HepG2 (cell line): ENCODE results near the gene USP14. TPM values are rescaled to one million over a fixed set of nuclear protein-coding genes. Genes with fewer than 3 reads are reported as not detected.

ENCODE experiments used
- ATAC-seq: fragments of 200-7000 bp; cut with Tn5 transposase; 3 replicates; pipeline ENCODE4 v1.9.1; 2020; ENCODE audit warnings: mild to moderate bottlenecking, moderate library complexity
- BruUV-seq: library from RNA; stranded (reverse); fragments of 400-500 nt; replicated peaks from 2 replicates; lab custom pipeline; 2021; lab: Mats Ljungman, UMichigan
- CTCF ChIA-PET: fragments of 300-600 bp; formaldehyde crosslinking; extraction: SDS; loops from one replicate; lab custom pipeline; 2021; ENCODE audit warnings: low total read pairs, inconsistent platforms, low intra/inter-chr PET ratio; lab: Yijun Ruan, JAX
- POLR2A ChIA-PET: fragments of 350-600 bp; sonication (Branson Sonifier 250); formaldehyde crosslinking; loops from one replicate; lab custom pipeline; 2020; ENCODE audit warnings: antibody characterized with exemption, inconsistent platforms; lab: Yijun Ruan, JAX
- DNase-seq: peaks from one replicate; pipeline ENCODE4 v3.0.0-alpha.2; 2015; ENCODE audit warnings: low spot score
- FAIRE-seq: peaks from 3 replicates; lab custom pipeline; 2011; peaks lifted over from hg19 to GRCh38; lab: Jason Lieb, UNC
- H2AFZ ChIP-seq: one replicate; pipeline ENCODE4 v1.6.1; 2011; ENCODE audit warnings: low read length, inconsistent platforms
- H3K27ac ChIP-seq: fragments of 300-600 bp; 3 replicates; pipeline ENCODE4 v1.8.0; 2011; ENCODE audit warnings: mixed run types, mild to moderate bottlenecking, mixed read lengths, low read length, inconsistent platforms; ENCODE audit not compliant: insufficient read depth; ENCODE audit errors: extremely low read length
- H3K27me3 ChIP-seq, 2 experiments: fragments of 200-600 bp in 1 of 2; 2 replicates in 1 of 2; 3 replicates in 1 of 2; pipeline versions ENCODE4 v1.6.0 to v1.8.0; 2011; ENCODE audit warnings: low read length in 2 of 2, mild to moderate bottlenecking in 2 of 2, moderate library complexity in 2 of 2, inconsistent platforms in 1 of 2; ENCODE audit not compliant: insufficient read depth in 2 of 2, control insufficient read depth in 1 of 2
- H3K36me3 ChIP-seq, 2 experiments: fragments of 200-600 bp in 1 of 2; replicated peaks in 1 of 2; 2 replicates in 1 of 2; 3 replicates in 1 of 2; pipeline versions ENCODE4 v1.5.1 to v1.8.0; 2011; ENCODE audit warnings: low read length in 2 of 2, inconsistent platforms in 1 of 2; ENCODE audit not compliant: insufficient read depth in 2 of 2, control insufficient read depth in 1 of 2
- H3K4me1 ChIP-seq: 2 replicates; pipeline ENCODE4 v1.5.1; 2012; ENCODE audit warnings: low read length, inconsistent platforms; ENCODE audit not compliant: insufficient read depth
- H3K4me2 ChIP-seq: 2 replicates; pipeline ENCODE4 v1.6.0; 2011; ENCODE audit warnings: low read depth, low read length, inconsistent platforms
- H3K4me3 ChIP-seq, 3 experiments: fragments of 200-600 bp in 1 of 3; sonication (generic), shearing (Covaris generic) in 1 of 3; replicated peaks in 1 of 3; 2 replicates each; pipeline ENCODE4 v1.5.1; 2011 to 2016; ENCODE audit warnings: low read length in 3 of 3, inconsistent platforms in 2 of 3, low read depth in 2 of 3, mild to moderate bottlenecking in 2 of 3, control low read depth in 1 of 3, mixed read lengths in 1 of 3; ENCODE audit not compliant: insufficient read depth in 1 of 3
- H3K79me2 ChIP-seq: one replicate; pipeline ENCODE4 v1.6.1; 2011; ENCODE audit warnings: low read length, inconsistent platforms; ENCODE audit not compliant: insufficient read depth
- H3K9ac ChIP-seq: 2 replicates; pipeline ENCODE4 v1.6.0; 2011; ENCODE audit warnings: mild to moderate bottlenecking, low read depth, low read length, inconsistent platforms; ENCODE audit not compliant: insufficient read depth
- H3K9me3 ChIP-seq: 2 replicates; pipeline ENCODE4 v1.5.1; 2012; ENCODE audit warnings: mild to moderate bottlenecking, low read length
- H4K20me1 ChIP-seq: 2 replicates; pipeline ENCODE4 v1.6.0; 2011; ENCODE audit warnings: inconsistent platforms, mild to moderate bottlenecking, low read length, moderate library complexity; ENCODE audit not compliant: insufficient read depth
- ATF5 ChIP-seq: sonication (generic); formaldehyde crosslinking; IDR thresholded peaks from 2 replicates; pipeline ENCODE4 v1.4.0; 2020; ENCODE audit warnings: mild to moderate bottlenecking, low read depth, missing genetic modification reagents
- ATM ChIP-seq: fragments of 450-650 bp; IDR thresholded peaks from 2 replicates; pipeline ENCODE4 v1.7.1; 2017; ENCODE audit warnings: mild to moderate bottlenecking, borderline replicate concordance
- FOXK1 ChIP-seq: sonication (generic); formaldehyde crosslinking; IDR thresholded peaks from 2 replicates; pipeline ENCODE4 v1.4.0; 2020; ENCODE audit warnings: low read depth, missing genetic modification reagents, borderline replicate concordance
- MXI1 ChIP-seq: IDR thresholded peaks from 3 replicates; pipeline ENCODE4 v1.6.1; 2012; ENCODE audit warnings: low read depth, low read length, inconsistent platforms, borderline replicate concordance
- NFE2L2 ChIP-seq: fragments of 150-350 bp; IDR thresholded peaks from 2 replicates; pipeline ENCODE4 v1.6.1; 2014; ENCODE audit warnings: low read length
- SNAI1 ChIP-seq: sonication (generic); formaldehyde crosslinking; IDR thresholded peaks from 2 replicates; pipeline ENCODE4 v1.5.0; 2020; ENCODE audit warnings: mild to moderate bottlenecking, missing genetic modification reagents, borderline replicate concordance
- TARDBP ChIP-seq: sonication (generic); formaldehyde crosslinking; IDR thresholded peaks from 2 replicates; pipeline ENCODE4 v1.8.0; 2022; ENCODE audit warnings: mild to moderate bottlenecking, missing genetic modification reagents
- TCF12 ChIP-seq, 2 experiments: fragments of 450-650 bp in 1 of 2; sonication (generic) in 1 of 2; formaldehyde crosslinking in 1 of 2; IDR thresholded peaks; 2 replicates each; pipeline versions ENCODE4 v1.6.1 to v1.8.0; 2017 to 2022; ENCODE audit warnings: antibody characterized with exemption in 1 of 2, mild to moderate bottlenecking in 1 of 2, missing genetic modification reagents in 1 of 2, moderate library complexity in 1 of 2
- TOPORS ChIP-seq: sonication (generic); formaldehyde crosslinking; IDR thresholded peaks from 2 replicates; pipeline ENCODE4 v1.8.0; 2023; ENCODE audit warnings: mild to moderate bottlenecking, missing genetic modification reagents
- ZNF577 ChIP-seq: sonication (generic); formaldehyde crosslinking; IDR thresholded peaks from 2 replicates; pipeline ENCODE4 v1.4.0; 2020; ENCODE audit warnings: mild to moderate bottlenecking, low read depth, missing genetic modification reagents, borderline replicate concordance
- WGBS: methylation state at CpG from one replicate; pipeline ENCODE4 v1.1.6; 2017; ENCODE audit warnings: low lambda C conversion rate; 5-methylcytosine and 5-hydroxymethylcytosine counted together
- in situ Hi-C: cut with HindIII; loops from 2 replicates; pipeline ENCODE4 v1.10.0; 2017; ENCODE audit warnings: low pct_unique_long_range_greater_than_20kb; ENCODE audit not compliant: extremely low pct_ligation_motif_present
- intact Hi-C: fragments of 100-400 bp; cut with micrococcal nuclease; formaldehyde crosslinking; loops from one replicate; pipeline ENCODE4 v1.10.0; 2022; ENCODE audit not compliant: unreplicated experiment
- polyA plus RNA-seq, 8 experiments: library from polyadenylated mRNA; depleted of rRNA in 3 of 8; stranded (reverse) in 7 of 8; unstranded in 1 of 8; fragments of >200 nt; fragmentation: Illumina TruSeq in 4 of 8; extraction: Trizol in 4 of 8; gene quantifications; 2 replicates each; pipeline versions ENCODE4 v1.2.1 to v1.2.3, GENCODE V29; 2011 to 2016; ENCODE audit warnings: low read depth in 4 of 8, missing spikeins in 1 of 8, mixed read lengths in 1 of 8; ENCODE audit not compliant: insufficient read depth in 1 of 8
- total RNA-seq, 5 experiments: library from RNA; depleted of rRNA; stranded (reverse); fragments of >200 nt; fragmentation: Illumina TruSeq; extraction: Trizol; gene quantifications; 2 replicates each; pipeline ENCODE4 v1.2.3, GENCODE V29; 2016; ENCODE audit warnings: low read depth in 1 of 5
- TF ChIP-seq, protein P1 (sequence below): IDR thresholded peaks from 2 replicates; pipeline ENCODE4 v1.6.1; 2016; ENCODE audit warnings: control low read depth
- TF ChIP-seq, protein P2 (sequence below): sonication (generic); formaldehyde crosslinking; IDR thresholded peaks from 2 replicates; pipeline ENCODE4 v1.4.0; 2020; ENCODE audit warnings: low read depth, missing genetic modification reagents
- TF ChIP-seq, protein P3 (sequence below): sonication (generic); formaldehyde crosslinking; conservative IDR thresholded peaks from 2 replicates; pipeline ENCODE4 v1.8.0; 2022; ENCODE audit warnings: missing genetic modification reagents
- TF ChIP-seq, protein P4 (sequence below): sonication (generic); formaldehyde crosslinking; IDR thresholded peaks from 2 replicates; pipeline ENCODE4 v1.8.1; 2023; ENCODE audit warnings: mild to moderate bottlenecking, missing genetic modification reagents
- TF ChIP-seq, protein P5 (sequence below): sonication (generic); formaldehyde crosslinking; IDR thresholded peaks from 2 replicates; pipeline ENCODE4 v1.5.0; 2020; ENCODE audit warnings: missing genetic modification reagents, mild to moderate bottlenecking, borderline replicate concordance

The USP14 gene
- total and polyA plus RNA-seq, 2 of the 13 experiments (the other 11 are each of a cell fraction or from before 2014, with no cell fraction given): 14.7 to 16.6 TPM

DNA sequence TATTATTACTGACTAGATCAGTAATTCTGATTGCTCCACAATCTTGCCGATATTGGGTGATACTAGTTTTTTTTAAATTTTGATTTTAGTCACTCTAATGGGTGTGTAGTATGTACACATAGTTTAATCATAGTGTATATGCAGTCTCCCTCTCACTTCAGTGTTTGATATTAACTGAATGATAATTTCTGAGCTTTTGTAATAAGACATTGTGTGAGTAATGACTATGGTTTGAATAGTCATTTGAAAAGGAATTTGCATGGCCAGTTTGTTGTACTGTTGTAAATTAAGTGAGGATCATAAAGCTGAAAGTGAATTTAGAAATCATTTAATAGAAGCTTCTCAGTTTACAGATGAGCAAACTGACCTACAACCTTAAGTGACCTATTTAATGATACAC, 33.4 kb downstream of the USP14 start:
- Histone ChIP-seq H3K79me2 (peaks cover 37% of the 10 kb centered on the region), H4K20me1 (peaks cover 25% of the 10 kb centered on the region), H3K9me3 (no peaks in the 10 kb centered on the region), H3K9ac (no peak overlapping the region), H3K36me3 (peaks cover 4 to 15% of the 10 kb centered on the region in 2 experiments), H3K27me3 (no peaks in the 10 kb centered on the region), H2AFZ (no peak overlapping the region), H3K27ac (no peak overlapping the region), H3K4me1 (peaks cover 31% of the 10 kb centered on the region), H3K4me3 (no peak overlapping the region), H3K4me2 (no peak overlapping the region)
- ATAC-seq: no peak
- BruUV-seq: no TSS peak
- no peak for FAIRE-seq
- no peak for DNase-seq
- in situ Hi-C loops: no loop called here
- intact Hi-C loops: no loop called here
- ChIA-PET CTCF (no interaction called here), POLR2A (no interaction called here)
- WGBS: 96% methylated on average over 1 of the region's 1 CpG
- TF ChIP-seq, protein P1, sequence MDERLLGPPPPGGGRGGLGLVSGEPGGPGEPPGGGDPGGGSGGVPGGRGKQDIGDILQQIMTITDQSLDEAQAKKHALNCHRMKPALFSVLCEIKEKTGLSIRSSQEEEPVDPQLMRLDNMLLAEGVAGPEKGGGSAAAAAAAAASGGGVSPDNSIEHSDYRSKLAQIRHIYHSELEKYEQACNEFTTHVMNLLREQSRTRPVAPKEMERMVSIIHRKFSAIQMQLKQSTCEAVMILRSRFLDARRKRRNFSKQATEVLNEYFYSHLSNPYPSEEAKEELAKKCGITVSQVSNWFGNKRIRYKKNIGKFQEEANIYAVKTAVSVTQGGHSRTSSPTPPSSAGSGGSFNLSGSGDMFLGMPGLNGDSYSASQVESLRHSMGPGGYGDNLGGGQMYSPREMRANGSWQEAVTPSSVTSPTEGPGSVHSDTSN (CRISPR knock-in tag): no peak
- TF ChIP-seq ZNF577: no peak
- no peak for TF ChIP-seq TOPORS
- TF ChIP-seq, protein P2, sequence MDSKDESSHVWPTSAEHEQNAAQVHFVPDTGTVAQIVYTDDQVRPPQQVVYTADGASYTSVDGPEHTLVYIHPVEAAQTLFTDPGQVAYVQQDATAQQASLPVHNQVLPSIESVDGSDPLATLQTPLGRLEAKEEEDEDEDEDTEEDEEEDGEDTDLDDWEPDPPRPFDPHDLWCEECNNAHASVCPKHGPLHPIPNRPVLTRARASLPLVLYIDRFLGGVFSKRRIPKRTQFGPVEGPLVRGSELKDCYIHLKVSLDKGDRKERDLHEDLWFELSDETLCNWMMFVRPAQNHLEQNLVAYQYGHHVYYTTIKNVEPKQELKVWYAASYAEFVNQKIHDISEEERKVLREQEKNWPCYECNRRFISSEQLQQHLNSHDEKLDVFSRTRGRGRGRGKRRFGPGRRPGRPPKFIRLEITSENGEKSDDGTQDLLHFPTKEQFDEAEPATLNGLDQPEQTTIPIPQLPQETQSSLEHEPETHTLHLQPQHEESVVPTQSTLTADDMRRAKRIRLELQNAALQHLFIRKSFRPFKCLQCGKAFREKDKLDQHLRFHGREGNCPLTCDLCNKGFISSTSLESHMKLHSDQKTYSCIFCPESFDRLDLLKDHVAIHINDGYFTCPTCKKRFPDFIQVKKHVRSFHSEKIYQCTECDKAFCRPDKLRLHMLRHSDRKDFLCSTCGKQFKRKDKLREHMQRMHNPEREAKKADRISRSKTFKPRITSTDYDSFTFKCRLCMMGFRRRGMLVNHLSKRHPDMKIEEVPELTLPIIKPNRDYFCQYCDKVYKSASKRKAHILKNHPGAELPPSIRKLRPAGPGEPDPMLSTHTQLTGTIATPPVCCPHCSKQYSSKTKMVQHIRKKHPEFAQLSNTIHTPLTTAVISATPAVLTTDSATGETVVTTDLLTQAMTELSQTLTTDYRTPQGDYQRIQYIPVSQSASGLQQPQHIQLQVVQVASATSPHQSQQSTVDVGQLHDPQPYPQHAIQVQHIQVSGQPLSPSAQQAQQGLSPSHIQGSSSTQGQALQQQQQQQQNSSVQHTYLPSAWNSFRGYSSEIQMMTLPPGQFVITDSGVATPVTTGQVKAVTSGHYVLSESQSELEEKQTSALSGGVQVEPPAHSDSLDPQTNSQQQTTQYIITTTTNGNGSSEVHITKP (CRISPR knock-in tag): no peak
- TF ChIP-seq MXI1: no peak
- TF ChIP-seq TARDBP (CRISPR knock-in tag): no peak
- no peak for TF ChIP-seq NFE2L2
- TF ChIP-seq, protein P3, sequence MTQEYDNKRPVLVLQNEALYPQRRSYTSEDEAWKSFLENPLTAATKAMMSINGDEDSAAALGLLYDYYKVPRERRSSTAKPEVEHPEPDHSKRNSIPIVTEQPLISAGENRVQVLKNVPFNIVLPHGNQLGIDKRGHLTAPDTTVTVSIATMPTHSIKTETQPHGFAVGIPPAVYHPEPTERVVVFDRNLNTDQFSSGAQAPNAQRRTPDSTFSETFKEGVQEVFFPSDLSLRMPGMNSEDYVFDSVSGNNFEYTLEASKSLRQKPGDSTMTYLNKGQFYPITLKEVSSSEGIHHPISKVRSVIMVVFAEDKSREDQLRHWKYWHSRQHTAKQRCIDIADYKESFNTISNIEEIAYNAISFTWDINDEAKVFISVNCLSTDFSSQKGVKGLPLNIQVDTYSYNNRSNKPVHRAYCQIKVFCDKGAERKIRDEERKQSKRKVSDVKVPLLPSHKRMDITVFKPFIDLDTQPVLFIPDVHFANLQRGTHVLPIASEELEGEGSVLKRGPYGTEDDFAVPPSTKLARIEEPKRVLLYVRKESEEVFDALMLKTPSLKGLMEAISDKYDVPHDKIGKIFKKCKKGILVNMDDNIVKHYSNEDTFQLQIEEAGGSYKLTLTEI (CRISPR knock-in tag): no peak
- no peak for TF ChIP-seq ATM
- TF ChIP-seq FOXK1: no peak
- no peak for TF ChIP-seq ATF5 (CRISPR knock-in tag)
- TF ChIP-seq, protein P4, sequence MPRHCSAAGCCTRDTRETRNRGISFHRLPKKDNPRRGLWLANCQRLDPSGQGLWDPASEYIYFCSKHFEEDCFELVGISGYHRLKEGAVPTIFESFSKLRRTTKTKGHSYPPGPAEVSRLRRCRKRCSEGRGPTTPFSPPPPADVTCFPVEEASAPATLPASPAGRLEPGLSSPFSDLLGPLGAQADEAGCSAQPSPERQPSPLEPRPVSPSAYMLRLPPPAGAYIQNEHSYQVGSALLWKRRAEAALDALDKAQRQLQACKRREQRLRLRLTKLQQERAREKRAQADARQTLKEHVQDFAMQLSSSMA: no peak
- TF ChIP-seq, protein P5, sequence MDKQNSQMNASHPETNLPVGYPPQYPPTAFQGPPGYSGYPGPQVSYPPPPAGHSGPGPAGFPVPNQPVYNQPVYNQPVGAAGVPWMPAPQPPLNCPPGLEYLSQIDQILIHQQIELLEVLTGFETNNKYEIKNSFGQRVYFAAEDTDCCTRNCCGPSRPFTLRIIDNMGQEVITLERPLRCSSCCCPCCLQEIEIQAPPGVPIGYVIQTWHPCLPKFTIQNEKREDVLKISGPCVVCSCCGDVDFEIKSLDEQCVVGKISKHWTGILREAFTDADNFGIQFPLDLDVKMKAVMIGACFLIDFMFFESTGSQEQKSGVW (CRISPR knock-in tag): no peak
- no peak for TF ChIP-seq SNAI1
- no peak for TF ChIP-seq TCF12 (IDR thresholded peaks at IDR 0.05)
- no peak for TF ChIP-seq TCF12 (CRISPR knock-in tag; IDR thresholded peaks at IDR 0.05)
